Measurements from ENCODE around the gene ATP2A1.
A peak's percentile ranks its signal among the peaks of the same experiment; 100 is the strongest.

Gene ATP2A1

DNA sequence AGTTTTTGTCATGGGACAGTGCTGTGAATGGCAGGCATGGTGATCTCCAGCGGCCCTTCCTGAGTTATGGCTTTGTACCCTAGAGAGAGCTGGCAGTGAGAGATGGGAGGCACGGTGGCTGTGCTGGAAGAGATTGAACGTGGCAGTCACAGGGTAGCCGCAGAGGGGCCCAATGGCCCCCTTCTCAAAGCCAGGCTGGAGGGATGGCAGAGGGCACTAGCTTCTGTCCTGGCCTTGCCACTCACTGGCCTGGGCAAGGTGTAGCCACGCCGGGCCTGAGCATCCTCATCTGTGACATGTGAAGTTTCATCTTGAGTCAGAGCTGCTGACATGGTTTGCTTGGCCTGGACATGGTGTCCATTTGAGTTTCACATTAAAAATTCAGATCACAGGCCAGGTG, 3.9 kb upstream of the ATP2A1 start:
- Histone ChIP-seq H3K79me2 (ENCODE audit: insufficient read depth, low read length) (peaks cover 4% of the 10 kb centered on the region), H4K20me1 (ENCODE audit: insufficient read depth, low read length) (peaks cover 6% of the 10 kb centered on the region; the same call in 1 of the 2 replicates), H3K27ac (ENCODE audit: low read length) (no peak overlapping the region), H3K4me2 (ENCODE audit: insufficient read depth, low read length) (no peak overlapping the region), H3K27me3 (ENCODE audit: insufficient read depth, low read length, poor library complexity) (no peaks in the 10 kb centered on the region), H2AFZ (ENCODE audit: low read depth, low read length) (no peak overlapping the region), H3K9ac (ENCODE audit: low read depth, low read length) (no peak overlapping the region), H3K4me3 (ENCODE audit: low read depth in 1 of 2, low read length in 2 of 2) (no peak overlapping the region), H3K9me3 (ENCODE audit: insufficient read depth, low read length, severe bottlenecking) (no peaks in the 10 kb centered on the region), H3K36me3 (ENCODE audit: insufficient read depth, low read length) (peaks cover 52% of the 10 kb centered on the region), H3K4me1 (ENCODE audit: insufficient read depth, low read length) (peaks cover 14% of the 10 kb centered on the region)
- DNase-seq (no peak), ATAC-seq (ENCODE audit: insufficient read depth, low read depth) (no peak)
- TF ChIP-seq CTCF (IDR thresholded peaks at IDR 0.05; ENCODE audit: borderline replicate concordance, extremely low read depth, low read length, poor library complexity, severe bottlenecking) (no peak), EZH2 (IDR thresholded peaks at IDR 0.05; ENCODE audit: borderline replicate concordance, low read depth, low read length, severe bottlenecking) (no peak)

DNA sequence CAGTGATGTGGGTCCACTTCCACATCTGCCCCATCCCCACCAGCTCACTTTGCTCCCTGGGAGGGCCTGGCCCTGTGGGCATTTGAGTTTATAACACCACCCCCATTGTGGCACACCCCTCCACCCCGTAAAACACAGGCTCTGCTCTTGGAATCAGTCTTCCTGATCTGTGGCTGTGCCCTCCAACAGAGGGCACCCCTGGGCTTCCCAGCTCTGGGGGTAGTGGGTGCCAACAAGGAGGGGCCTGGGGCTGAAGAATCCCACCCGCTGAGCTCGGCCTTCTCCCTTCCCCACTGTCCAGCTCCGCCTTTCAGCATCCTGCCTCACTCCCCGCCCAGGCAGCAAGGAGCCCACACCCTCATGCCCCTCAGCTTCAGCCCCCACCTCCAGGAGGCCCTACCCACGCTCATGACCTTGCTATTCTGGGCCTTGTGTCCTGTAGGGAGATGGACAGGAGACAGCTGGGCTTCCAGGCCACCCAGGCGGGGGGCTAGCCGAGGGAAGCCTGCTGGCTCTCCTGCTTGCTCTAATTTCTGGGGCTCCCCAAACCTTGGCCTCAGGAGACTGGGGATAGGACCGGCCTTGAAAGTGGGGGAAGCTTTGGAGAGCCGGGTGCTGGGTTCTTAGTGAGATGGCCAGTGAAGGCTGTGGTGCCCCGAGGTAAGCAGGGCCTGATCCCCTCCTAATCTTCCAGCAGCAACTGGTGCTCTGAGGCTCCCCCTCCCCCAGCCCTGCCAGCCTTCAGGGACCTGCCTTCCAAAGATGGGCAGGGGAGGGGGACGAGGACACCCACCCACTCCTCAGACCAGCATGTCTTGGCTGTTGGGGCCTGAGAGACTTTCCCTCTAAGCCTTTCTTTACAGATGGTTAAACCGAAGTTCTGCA, 2.9 kb upstream of the ATP2A1 start:
- ATAC-seq (ENCODE audit: insufficient read depth, low read depth) (no peak), DNase-seq (no peak)
- Histone ChIP-seq H3K27ac (ENCODE audit: low read length) (no peak overlapping the region), H3K27me3 (ENCODE audit: insufficient read depth, low read length, poor library complexity) (no peaks in the 10 kb centered on the region), H3K9ac (ENCODE audit: low read depth, low read length) (no peak overlapping the region), H3K36me3 (ENCODE audit: insufficient read depth, low read length) (peaks cover 42% of the 10 kb centered on the region), H2AFZ (ENCODE audit: low read depth, low read length) (no peak overlapping the region), H3K4me1 (ENCODE audit: insufficient read depth, low read length) (peaks cover 20% of the 10 kb centered on the region), H4K20me1 (ENCODE audit: insufficient read depth, low read length) (peaks cover 4% of the 10 kb centered on the region; the same call in 1 of the 2 replicates), H3K4me2 (ENCODE audit: insufficient read depth, low read length) (no peak overlapping the region), H3K79me2 (ENCODE audit: insufficient read depth, low read length) (peaks cover 7% of the 10 kb centered on the region), H3K9me3 (ENCODE audit: insufficient read depth, low read length, severe bottlenecking) (no peaks in the 10 kb centered on the region), H3K4me3 (ENCODE audit: low read depth in 1 of 2, low read length in 2 of 2) (no peak overlapping the region)
- TF ChIP-seq EZH2 (IDR thresholded peaks at IDR 0.05; ENCODE audit: borderline replicate concordance, low read depth, low read length, severe bottlenecking) = no peak
- TF ChIP-seq CTCF (IDR thresholded peaks at IDR 0.05; ENCODE audit: borderline replicate concordance, extremely low read depth, low read length, poor library complexity, severe bottlenecking) = peak; percentile 23

GRCh38 chr16:28876019-28876659, 2.1 kb upstream of the ATP2A1 start:
- Histone ChIP-seq H3K27ac (ENCODE audit: low read length) (no peak overlapping the region), H3K4me2 (ENCODE audit: insufficient read depth, low read length) (no peak overlapping the region), H4K20me1 (ENCODE audit: insufficient read depth, low read length) (peaks cover 4% of the 10 kb centered on the region; the same call in 1 of the 2 replicates), H3K4me3 (ENCODE audit: low read depth in 1 of 2, low read length in 2 of 2) (no peak overlapping the region), H3K79me2 (ENCODE audit: insufficient read depth, low read length) (peaks cover 7% of the 10 kb centered on the region), H3K27me3 (ENCODE audit: insufficient read depth, low read length, poor library complexity) (no peaks in the 10 kb centered on the region), H2AFZ (ENCODE audit: low read depth, low read length) (no peak overlapping the region), H3K36me3 (ENCODE audit: insufficient read depth, low read length) (peaks cover 35% of the 10 kb centered on the region), H3K9ac (ENCODE audit: low read depth, low read length) (no peak overlapping the region), H3K9me3 (ENCODE audit: insufficient read depth, low read length, severe bottlenecking) (no peaks in the 10 kb centered on the region), H3K4me1 (ENCODE audit: insufficient read depth, low read length) (peaks cover 23% of the 10 kb centered on the region)
- ATAC-seq (ENCODE audit: insufficient read depth, low read depth) (no peak), DNase-seq (no peak)
- TF ChIP-seq EZH2 (IDR thresholded peaks at IDR 0.05; ENCODE audit: borderline replicate concordance, low read depth, low read length, severe bottlenecking) = no peak
- no peak for TF ChIP-seq CTCF (IDR thresholded peaks at IDR 0.05; ENCODE audit: borderline replicate concordance, extremely low read depth, low read length, poor library complexity, severe bottlenecking)
